Lower leg skin (tissue), 4 donors: Measurements from ENCODE around the gene UQCR11. TPM values are rescaled to one million over a fixed set of nuclear protein-coding genes. Genes with fewer than 3 reads are reported as not detected.
A peak's percentile ranks its signal among the peaks of the same experiment; 100 is the strongest.

ENCODE experiments used
- DNase-seq, 2 donors: peaks; one replicate each; pipeline ENCODE4 v3.0.0-alpha.2; 2019; ENCODE audit warnings: low spot score in 2 of 2
- H3K4me3 ChIP-seq: fragments of 200-600 bp; sonication (generic); 2 replicates; pipeline ENCODE4 v1.5.1; 2017; ENCODE audit warnings: mild to moderate bottlenecking, low read depth; ENCODE audit not compliant: poor library complexity, severe bottlenecking
- CTCF ChIP-seq, 3 donors: fragments of 450-650 bp; IDR thresholded peaks; one replicate each; pipeline ENCODE4 v1.5.1; 2016; ENCODE audit warnings: antibody characterized with exemption in 3 of 3, mild to moderate bottlenecking in 3 of 3, moderate library complexity in 2 of 3
- POLR2A ChIP-seq, 2 donors: fragments of 450-650 bp; IDR thresholded peaks; one replicate each; pipeline ENCODE4 v1.6.1; 2016 to 2017; ENCODE audit warnings: antibody characterized with exemption in 2 of 2, mild to moderate bottlenecking in 1 of 2, moderate library complexity in 1 of 2
- WGBS, 2 donors: methylation state at CpG; one replicate each; pipeline ENCODE4 v1.1.5; 2018; 5-methylcytosine and 5-hydroxymethylcytosine counted together
- intact Hi-C: fragments of 100-400 bp; cut with DNase I; formaldehyde crosslinking; loops from one replicate; pipeline ENCODE4 v1.15.0; 2023; ENCODE audit warnings: low total_unique reads
- total RNA-seq, 4 donors: library from RNA; depleted of rRNA; stranded (reverse); fragments of >200 nt; gene quantifications; one replicate each; pipeline ENCODE4 v1.1.0, GENCODE V29; 2016

The UQCR11 gene
- total RNA-seq, 4 donors from 2014 or later, result 24.8 to 71.8 (median 46.1) TPM

- intact Hi-C loops, result no loop called here
- no peak overlapping the region for H3K4me3 ChIP-seq
- DNase-seq, result no peak
- 94 to 96% methylated on average over 20 of the region's 20 CpGs for whole genome bisulfite sequencing, 2 donors
- TF ChIP-seq CTCF (IDR thresholded peaks at IDR 0.05), result no peak
Measured at GRCh38 chr19:1579222-1579621, 26.0 kb downstream of the UQCR11 start.

DNA sequence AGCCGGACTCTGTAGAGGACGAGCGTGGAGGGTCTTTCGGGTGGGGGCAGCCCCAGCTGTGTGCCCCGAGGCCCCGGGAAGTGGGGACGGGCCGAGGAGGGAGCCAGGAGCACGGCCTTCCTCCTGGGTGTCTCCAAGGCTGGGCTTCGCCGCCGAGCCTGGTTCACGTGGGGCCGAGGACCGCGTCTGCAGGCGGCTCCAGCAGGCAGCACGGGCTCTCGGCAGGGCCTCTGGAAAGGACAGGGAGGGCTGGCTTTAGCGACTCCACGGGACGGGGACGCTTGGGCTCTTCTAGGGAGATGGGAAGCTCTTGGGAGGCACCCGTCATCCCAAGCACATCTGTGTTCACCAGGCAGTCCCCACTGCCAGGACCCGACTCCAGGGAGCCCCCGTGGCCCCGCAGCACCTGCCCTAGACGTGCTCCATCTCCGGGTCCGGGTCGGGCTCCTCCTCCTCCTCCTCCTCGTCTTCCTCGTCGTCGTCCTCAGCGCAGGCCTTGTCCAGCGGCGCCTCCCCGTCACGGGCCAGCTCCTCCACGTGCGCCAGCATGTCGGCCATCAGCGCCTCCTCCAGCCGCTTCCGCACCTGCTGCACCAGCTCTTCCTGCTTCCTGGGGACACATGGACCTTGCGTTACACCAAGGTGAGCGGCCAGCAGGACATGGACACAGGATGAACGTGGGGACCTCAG, 27.2 kb downstream of the UQCR11 start:
- no peak overlapping the region for H3K4me3 ChIP-seq
- TF ChIP-seq CTCF (IDR thresholded peaks at IDR 0.05), result no peak
- TF ChIP-seq POLR2A (IDR thresholded peaks at IDR 0.05), result no peak
- intact Hi-C loops, result no loop called here
- WGBS, 2 donors, result 88 to 92% methylated on average over 36 to 45 of the region's 49 CpGs
- no peak for DNase-seq

DNA sequence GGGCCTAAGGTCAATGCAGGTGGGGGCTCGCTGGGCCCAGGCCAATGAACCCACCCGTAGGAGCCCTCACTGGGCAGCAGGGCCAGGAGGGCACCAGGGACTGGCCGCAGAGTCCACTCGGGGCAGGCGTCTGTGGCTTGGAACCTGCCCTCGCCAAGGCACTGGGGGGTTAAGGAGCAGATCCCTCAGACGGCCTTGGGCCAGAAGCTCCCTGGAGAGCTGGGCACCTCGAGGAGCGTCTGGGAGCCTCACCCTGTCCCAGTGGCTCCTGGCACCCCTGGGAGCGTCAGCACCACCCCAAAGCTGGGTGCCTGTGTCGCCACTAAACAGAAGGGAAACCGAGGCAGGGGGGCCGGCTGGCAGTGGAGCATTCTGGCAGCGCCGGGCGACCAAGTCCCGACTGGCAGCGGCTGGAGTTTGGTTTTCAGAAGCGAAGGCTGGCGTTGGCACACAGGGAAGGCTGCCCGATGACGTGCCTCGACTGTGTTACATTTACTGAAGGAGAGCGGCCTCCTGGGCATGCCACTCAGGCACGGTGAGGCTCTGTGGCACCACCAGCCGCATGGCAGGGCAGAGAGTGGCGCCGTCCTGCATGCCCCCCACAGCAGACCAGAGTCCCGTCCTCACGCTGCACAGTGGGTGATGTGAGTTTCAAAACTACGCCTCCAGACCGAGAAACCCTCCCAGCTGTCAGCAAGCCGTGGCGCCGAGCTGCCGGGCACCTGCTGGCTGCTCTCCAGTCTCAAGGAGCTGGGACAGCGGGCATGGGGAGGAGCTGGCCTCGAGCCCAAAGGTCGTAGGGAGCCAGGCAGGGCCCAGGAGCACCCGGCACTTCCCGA, 28.0 kb downstream of the UQCR11 start:
- no peak for TF ChIP-seq POLR2A (IDR thresholded peaks at IDR 0.05)
- TF ChIP-seq CTCF (IDR thresholded peaks at IDR 0.05), result no peak
- no peak overlapping the region for H3K4me3 ChIP-seq
- 83 to 84% methylated on average over 26 to 41 of the region's 41 CpGs for WGBS, 2 donors
- DNase-seq, result peak in 1 of 2 donors; percentile 81
- intact Hi-C loops, result no loop called here

- intact Hi-C loops, result no loop called here
- no peak for TF ChIP-seq POLR2A (IDR thresholded peaks at IDR 0.05)
- no peak for TF ChIP-seq CTCF (IDR thresholded peaks at IDR 0.05)
- WGBS, 2 donors, result 83 to 91% methylated on average over 9 to 29 of the region's 30 CpGs
- no peak overlapping the region for H3K4me3 ChIP-seq
- DNase-seq, result no peak
Measured at GRCh38 chr19:1576242-1577089, 28.8 kb downstream of the UQCR11 start.

- 79 to 81% methylated on average over 18 to 22 of the region's 22 CpGs for WGBS, 2 donors
- TF ChIP-seq CTCF (IDR thresholded peaks at IDR 0.05), result no peak
- TF ChIP-seq POLR2A (IDR thresholded peaks at IDR 0.05), result no peak
- peak in 1 of 2 donors; percentile 72 for DNase-seq
- intact Hi-C loops, result no loop called here
- no peak overlapping the region for H3K4me3 ChIP-seq
Measured at GRCh38 chr19:1575323-1576241, 29.7 kb downstream of the UQCR11 start.
